SK-N-MC (cell line): Measurements from ENCODE around the gene CEP57L1.

ENCODE experiments used
- DNase-seq: peaks from one replicate; pipeline ENCODE4 v3.0.0-alpha.2; 2011; ENCODE audit warnings: low read depth, low spot score
- H3K27ac ChIP-seq: fragments of 200-600 bp; sonication (generic); 2 replicates; pipeline ENCODE4 v1.5.1; 2016; ENCODE audit warnings: mixed run types
- H3K36me3 ChIP-seq: fragments of 200-600 bp; sonication (generic); 2 replicates; pipeline ENCODE4 v1.6.1; 2017; ENCODE audit warnings: antibody characterized with exemption, low read length, mixed read lengths; ENCODE audit not compliant: insufficient read depth
- H3K4me3 ChIP-seq: fragments of 200-600 bp; sonication (generic); 2 replicates; pipeline ENCODE4 v1.5.1; 2016
- H3K9ac ChIP-seq: fragments of 200-600 bp; sonication (generic); 2 replicates; pipeline ENCODE4 v1.8.0; 2017; ENCODE audit warnings: mixed run types, mixed read lengths; ENCODE audit not compliant: insufficient read length
- H3K9me3 ChIP-seq: fragments of 200-600 bp; sonication (generic); 2 replicates; pipeline ENCODE4 v1.6.1; 2017; ENCODE audit warnings: low read depth, mild to moderate bottlenecking, antibody characterized with exemption, low read length, moderate library complexity, mixed read lengths
- EZH2 ChIP-seq: fragments of 200-600 bp; sonication (generic); IDR thresholded peaks from one replicate; pipeline ENCODE4 v1.6.1; 2017; ENCODE audit warnings: antibody characterized with exemption
- FOXP2 ChIP-seq: optimal IDR thresholded peaks from 2 replicates; pipeline ENCODE3; 2011; ENCODE audit warnings: mild to moderate bottlenecking, moderate library complexity; ENCODE audit not compliant: insufficient read depth; ENCODE audit errors: extremely low read length, control extremely low read depth
- POLR2AphosphoS5 ChIP-seq: IDR thresholded peaks from 2 replicates; pipeline ENCODE4 v1.6.1; 2012; ENCODE audit warnings: mild to moderate bottlenecking, low read depth, low read length, borderline replicate concordance

Gene CEP57L1

DNA sequence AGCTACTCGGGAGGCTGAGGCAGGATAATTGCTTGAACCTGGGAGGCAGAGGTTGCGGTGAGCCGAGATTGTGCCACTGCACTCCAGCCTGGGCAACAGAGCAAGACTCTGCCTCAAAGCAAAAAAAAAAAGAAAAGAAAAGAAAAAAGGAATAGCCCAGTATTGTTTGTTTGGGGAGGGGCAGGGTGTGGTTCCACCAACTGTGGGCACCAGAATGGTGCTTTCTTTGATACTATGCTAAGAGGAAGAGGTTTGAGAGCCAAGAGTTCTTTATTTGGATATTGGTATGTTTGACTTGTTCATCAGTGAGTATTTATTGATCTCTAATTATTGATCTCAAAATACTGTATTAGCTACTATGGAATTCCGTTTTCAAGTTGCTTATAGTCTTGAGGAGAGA is 72.3 kb downstream of the CEP57L1 start:
- no peak for DNase-seq
- Histone ChIP-seq H3K9me3 (no peaks in the 10 kb centered on the region), H3K36me3 (no peaks in the 10 kb centered on the region), H3K4me3 (no peak overlapping the region), H3K9ac (no peak overlapping the region), H3K27ac (no peak overlapping the region)
- TF ChIP-seq EZH2 (no peak), FOXP2 (no peak), POLR2AphosphoS5 (no peak)

- no peak overlapping the region for H3K4me3 ChIP-seq
- no peak overlapping the region for H3K27ac ChIP-seq
- H3K36me3 ChIP-seq: no peaks in the 10 kb centered on the region
- H3K9ac ChIP-seq: no peak overlapping the region
- DNase-seq: no peak
- no peaks in the 10 kb centered on the region for H3K9me3 ChIP-seq
- TF ChIP-seq FOXP2: no peak
- no peak for TF ChIP-seq POLR2AphosphoS5
- no peak for TF ChIP-seq EZH2
Measured at GRCh38 chr6:109170333-109170732, 75.0 kb downstream of the CEP57L1 start.

DNA sequence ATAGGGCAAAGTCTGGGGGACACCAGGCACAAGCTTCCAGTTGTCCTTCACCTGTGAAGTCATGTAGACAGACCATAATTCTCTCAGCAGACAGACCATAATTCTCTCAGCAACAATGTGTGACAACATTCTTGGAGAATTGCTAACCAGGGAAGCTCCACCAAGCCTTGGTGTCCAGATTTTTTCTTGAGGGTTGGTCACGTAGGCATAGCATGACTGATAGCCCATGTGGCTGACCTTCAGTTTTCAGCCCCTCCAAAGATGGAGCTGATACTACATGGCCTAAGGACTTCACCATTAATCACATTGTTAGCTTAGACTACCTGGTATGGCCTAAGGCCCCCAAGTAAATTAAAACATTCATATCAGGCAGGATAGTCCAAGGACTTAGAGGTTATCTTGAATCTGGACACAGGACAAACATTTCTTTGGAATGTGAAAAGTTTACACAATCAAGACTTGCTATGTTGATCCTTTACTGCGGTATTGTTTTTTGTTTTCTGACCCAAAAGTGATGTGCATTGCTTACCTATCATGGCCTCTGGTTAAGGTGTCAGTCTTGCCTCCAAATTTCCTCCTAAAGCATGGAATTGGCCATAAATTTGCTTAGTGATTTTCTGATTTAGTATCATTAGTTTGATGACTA is 76.9 kb downstream of the CEP57L1 start:
- no peak overlapping the region for H3K9ac ChIP-seq
- no peaks in the 10 kb centered on the region for H3K36me3 ChIP-seq
- no peak for TF ChIP-seq POLR2AphosphoS5
- TF ChIP-seq EZH2: no peak
- TF ChIP-seq FOXP2: no peak
- no peaks in the 10 kb centered on the region for H3K9me3 ChIP-seq
- H3K4me3 ChIP-seq: no peak overlapping the region
- H3K27ac ChIP-seq: no peak overlapping the region
- no peak for DNase-seq

GRCh38 chr6:109174916-109175315 is 79.6 kb downstream of the CEP57L1 start:
- no peak for DNase-seq
- no peak overlapping the region for H3K4me3 ChIP-seq
- no peak for TF ChIP-seq POLR2AphosphoS5
- no peak for TF ChIP-seq FOXP2
- TF ChIP-seq EZH2: no peak
- H3K9ac ChIP-seq: no peak overlapping the region
- no peaks in the 10 kb centered on the region for H3K36me3 ChIP-seq
- no peaks in the 10 kb centered on the region for H3K9me3 ChIP-seq
- H3K27ac ChIP-seq: no peak overlapping the region

- Histone ChIP-seq H3K27ac (no peak overlapping the region), H3K9me3 (no peaks in the 10 kb centered on the region), H3K4me3 (no peak overlapping the region), H3K36me3 (no peaks in the 10 kb centered on the region), H3K9ac (no peak overlapping the region)
- DNase-seq: no peak
- TF ChIP-seq EZH2 (no peak), FOXP2 (no peak), POLR2AphosphoS5 (no peak)
Measured at GRCh38 chr6:109178921-109179320, 83.6 kb downstream of the CEP57L1 start.

DNA sequence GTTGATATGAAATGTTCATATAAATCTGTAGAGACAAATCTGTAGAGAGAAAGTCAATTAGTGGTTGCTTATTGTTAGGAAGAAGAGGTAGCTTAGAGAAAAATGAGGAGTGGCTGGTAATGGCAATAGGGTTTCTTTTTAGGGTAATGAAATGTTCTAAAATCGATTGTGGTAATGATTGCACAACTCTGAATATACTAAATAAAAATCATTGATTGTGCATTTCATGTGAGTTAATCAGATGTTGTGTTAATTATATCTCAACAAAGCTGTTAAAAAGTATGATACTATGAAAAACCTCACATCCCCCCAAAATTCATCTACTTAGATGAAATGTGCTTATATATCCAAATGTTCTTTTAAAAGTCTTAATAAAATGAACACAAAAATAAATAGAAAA is 84.2 kb downstream of the CEP57L1 start:
- no peak for TF ChIP-seq POLR2AphosphoS5
- TF ChIP-seq EZH2: no peak
- TF ChIP-seq FOXP2: no peak
- no peaks in the 10 kb centered on the region for H3K9me3 ChIP-seq
- DNase-seq: no peak
- no peaks in the 10 kb centered on the region for H3K36me3 ChIP-seq
- H3K4me3 ChIP-seq: no peak overlapping the region
- no peak overlapping the region for H3K9ac ChIP-seq
- H3K27ac ChIP-seq: no peak overlapping the region

- H3K36me3 ChIP-seq: no peaks in the 10 kb centered on the region
- TF ChIP-seq FOXP2 (no peak), POLR2AphosphoS5 (no peak), EZH2 (no peak)
- no peak overlapping the region for H3K9ac ChIP-seq
- H3K9me3 ChIP-seq: no peaks in the 10 kb centered on the region
- H3K4me3 ChIP-seq: no peak overlapping the region
- DNase-seq: no peak
- H3K27ac ChIP-seq: no peak overlapping the region
Measured at GRCh38 chr6:109182578-109182977, 87.3 kb downstream of the CEP57L1 start.

DNA sequence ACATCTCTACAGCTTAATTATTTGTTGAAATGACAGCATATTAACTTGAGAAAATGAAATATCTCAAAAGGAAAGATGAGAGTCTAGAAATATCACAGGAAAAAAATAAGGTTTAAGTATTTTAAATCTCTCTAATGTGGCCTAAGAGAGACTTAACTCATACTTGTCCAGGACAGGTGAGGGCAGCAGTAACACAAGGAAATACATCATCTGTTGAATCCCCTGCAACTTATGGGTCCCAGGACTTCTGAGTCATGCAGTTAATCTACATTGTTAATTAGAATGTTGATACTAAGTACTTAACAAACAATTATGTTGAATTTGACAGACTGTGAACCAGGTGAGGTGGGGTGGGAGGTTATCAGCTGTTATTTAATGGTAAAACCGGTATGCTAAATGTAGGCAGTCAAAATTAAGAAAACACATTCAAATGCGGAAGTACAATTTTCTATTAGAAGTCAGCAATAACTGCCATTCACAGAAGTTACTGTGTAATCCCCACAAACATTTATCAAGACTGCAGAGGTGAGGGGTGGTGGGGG is 87.9 kb downstream of the CEP57L1 start:
- TF ChIP-seq FOXP2: no peak
- TF ChIP-seq EZH2: no peak
- no peak for TF ChIP-seq POLR2AphosphoS5
- Histone ChIP-seq H3K9me3 (no peaks in the 10 kb centered on the region), H3K27ac (no peak overlapping the region), H3K9ac (no peak overlapping the region), H3K4me3 (no peak overlapping the region), H3K36me3 (no peaks in the 10 kb centered on the region)
- no peak for DNase-seq

GRCh38 chr6:109184638-109185037 is 89.3 kb downstream of the CEP57L1 start:
- H3K4me3 ChIP-seq: no peak overlapping the region
- H3K27ac ChIP-seq: no peak overlapping the region
- H3K9me3 ChIP-seq: no peaks in the 10 kb centered on the region
- no peak for DNase-seq
- TF ChIP-seq FOXP2 (no peak), EZH2 (no peak), POLR2AphosphoS5 (no peak)
- no peak overlapping the region for H3K9ac ChIP-seq
- H3K36me3 ChIP-seq: no peaks in the 10 kb centered on the region
